Activated CD4-positive, alpha-beta T cell treated with anti-CD3 and anti-CD28 coated beads for 36 hours (primary cell): ENCODE results near the gene FMNL2. TPM values are rescaled to one million over a fixed set of nuclear protein-coding genes. Genes with fewer than 3 reads are reported as not detected.

Experiments
- ATAC-seq: fragments of 200-7000 bp; cut with Tn5 transposase; one replicate; pipeline ENCODE4 v1.10.0; 2021; ENCODE audit warnings: mild to moderate bottlenecking, moderate library complexity
- CTCF ChIA-PET: fragments of 350-600 bp; sonication (Branson Sonifier 250); formaldehyde crosslinking; loops from one replicate; lab custom pipeline; 2021; ENCODE audit warnings: antibody characterized with exemption; lab: Charles Lee
- POLR2A ChIA-PET: fragments of 350-600 bp; sonication (Branson Sonifier 250); formaldehyde crosslinking; loops from one replicate; lab custom pipeline; 2021; ENCODE audit warnings: antibody characterized with exemption, inconsistent platforms; lab: Charles Lee
- DNase-seq: peaks from one replicate; pipeline ENCODE4 v3.0.0-alpha.2; 2020
- H3K27ac Mint-ChIP-seq: one replicate; pipeline ENCODE4 v1.8.0; 2021; ENCODE audit warnings: mixed read lengths
- H3K27me3 Mint-ChIP-seq: one replicate; pipeline ENCODE4 v1.8.0; 2021; ENCODE audit warnings: mixed read lengths
- H3K36me3 Mint-ChIP-seq: one replicate; pipeline ENCODE4 v1.8.0; 2021; ENCODE audit warnings: low read depth, mixed read lengths
- H3K4me1 Mint-ChIP-seq: one replicate; pipeline ENCODE4 v1.8.0; 2021; ENCODE audit warnings: mixed read lengths
- H3K4me3 Mint-ChIP-seq: one replicate; pipeline ENCODE4 v1.8.0; 2021; ENCODE audit warnings: mild to moderate bottlenecking, moderate library complexity, mixed read lengths
- H3K9me3 Mint-ChIP-seq: one replicate; pipeline ENCODE4 v1.8.0; 2021; ENCODE audit warnings: low read depth, mixed read lengths
- intact Hi-C, 2 experiments: fragments of 100-400 bp; cut with DNase I in 1 of 2; cut with micrococcal nuclease in 1 of 2; formaldehyde crosslinking; loops; one replicate each; pipeline versions ENCODE4 v1.14.2 to v1.15.1; 2022 to 2024; cut with DNase I, micrococcal nuclease
- total RNA-seq, 2 experiments: library from RNA; stranded (reverse); gene quantifications; one replicate each; pipeline ENCODE4 v1.2.3, GENCODE V29; 2021

Gene FMNL2
- total RNA-seq, 2 experiments from 2014 or later: 3.0 to 3.3 TPM

DNA sequence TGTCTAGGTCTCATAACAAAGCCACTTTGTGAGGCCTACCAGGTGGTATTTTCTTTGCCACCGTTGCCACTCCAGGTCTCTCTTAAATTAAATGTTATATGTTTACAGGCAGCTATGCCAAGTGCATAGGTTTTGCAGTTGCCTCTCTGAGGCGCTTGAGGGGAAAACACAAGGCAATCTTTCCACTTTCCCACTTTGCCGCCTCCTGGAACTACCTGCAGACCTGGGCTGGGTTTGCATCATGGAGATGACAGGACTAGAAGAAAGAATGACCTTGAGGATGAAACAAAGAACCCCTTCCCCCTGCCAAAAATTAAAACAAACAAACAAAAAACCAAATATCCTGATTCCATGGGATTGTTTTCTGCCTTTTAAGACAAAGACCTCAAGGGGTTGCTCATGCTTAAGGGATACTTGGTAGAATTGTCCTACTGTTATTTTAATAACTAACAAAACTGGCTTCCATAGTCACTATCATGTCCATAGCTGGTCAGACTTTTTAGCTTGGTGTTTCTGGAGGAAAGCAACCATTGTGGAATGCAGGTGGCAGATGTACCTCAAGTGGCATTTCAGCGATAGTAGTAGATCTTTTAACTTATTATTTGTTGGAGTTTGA lies 222.4 kb downstream of the FMNL2 start:
- ChIA-PET CTCF (no interaction called here), POLR2A (no interaction called here)
- Mint-ChIP-seq H3K27me3 (peaks cover 5% of the 10 kb centered on the region), H3K4me3 (no peak overlapping the region), H3K4me1 (no peaks in the 10 kb centered on the region), H3K9me3 (no peaks in the 10 kb centered on the region), H3K36me3 (no peaks in the 10 kb centered on the region), H3K27ac (no peak overlapping the region)
- intact Hi-C loops: no loop called here
- ATAC-seq: no peak
- no peak for DNase-seq

DNA sequence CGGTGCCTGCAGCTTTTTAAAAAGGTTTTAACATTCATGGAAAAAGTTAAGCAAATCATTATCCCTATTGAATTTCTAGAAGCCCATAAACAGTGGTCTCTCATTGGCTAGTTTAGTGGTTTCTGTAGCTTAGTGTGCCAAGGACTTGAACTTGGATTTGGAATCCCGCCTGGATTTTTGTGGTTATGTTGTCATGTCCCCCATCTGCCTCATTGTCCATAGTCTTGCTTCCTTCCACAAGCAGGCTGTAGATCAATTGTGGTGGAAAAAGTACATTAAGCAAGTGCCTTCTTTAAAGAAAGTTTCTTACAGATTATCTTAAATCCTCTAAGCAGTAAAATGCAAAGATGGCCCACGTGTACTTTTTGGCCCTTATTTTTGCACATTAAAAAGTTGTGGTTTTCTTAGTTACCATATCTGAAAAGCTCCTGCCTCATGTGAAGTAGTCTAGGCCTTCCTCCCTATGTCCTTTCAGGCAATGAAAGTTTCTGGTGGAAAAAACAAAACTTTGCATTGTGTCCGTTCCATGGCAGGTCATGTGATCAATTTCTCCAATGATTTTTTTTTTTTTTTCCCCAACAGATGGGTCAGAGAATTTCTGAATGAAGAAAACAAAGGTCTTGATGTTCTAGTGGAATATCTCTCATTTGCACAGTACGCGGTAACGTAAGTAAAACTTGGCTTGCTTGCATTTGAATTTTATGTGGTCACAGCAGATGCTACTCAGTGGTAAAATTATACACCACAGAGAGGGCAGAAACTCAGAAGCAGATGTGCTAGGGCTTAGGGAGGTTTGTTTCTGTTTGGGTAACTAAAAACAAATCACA lies 223.4 kb downstream of the FMNL2 start:
- Mint-ChIP-seq H3K27me3 (peaks cover 6% of the 10 kb centered on the region), H3K9me3 (no peaks in the 10 kb centered on the region), H3K4me1 (no peaks in the 10 kb centered on the region), H3K27ac (no peak overlapping the region), H3K4me3 (no peak overlapping the region), H3K36me3 (no peaks in the 10 kb centered on the region)
- intact Hi-C loops: no loop called here
- ChIA-PET POLR2A (no interaction called here), CTCF (no interaction called here)
- ATAC-seq (no peak), DNase-seq (no peak)

GRCh38 chr2:152559008-152559407 lies 224.0 kb downstream of the FMNL2 start:
- intact Hi-C loops: no loop called here
- no peaks in the 10 kb centered on the region for H3K4me1 Mint-ChIP-seq
- no peak overlapping the region for H3K4me3 Mint-ChIP-seq
- CTCF ChIA-PET: no interaction called here
- DNase-seq (no peak), ATAC-seq (no peak)
- peaks cover 8% of the 10 kb centered on the region for H3K27me3 Mint-ChIP-seq
- no peak overlapping the region for H3K27ac Mint-ChIP-seq
- POLR2A ChIA-PET: no interaction called here
- H3K36me3 Mint-ChIP-seq: no peaks in the 10 kb centered on the region
- H3K9me3 Mint-ChIP-seq: no peaks in the 10 kb centered on the region

DNA sequence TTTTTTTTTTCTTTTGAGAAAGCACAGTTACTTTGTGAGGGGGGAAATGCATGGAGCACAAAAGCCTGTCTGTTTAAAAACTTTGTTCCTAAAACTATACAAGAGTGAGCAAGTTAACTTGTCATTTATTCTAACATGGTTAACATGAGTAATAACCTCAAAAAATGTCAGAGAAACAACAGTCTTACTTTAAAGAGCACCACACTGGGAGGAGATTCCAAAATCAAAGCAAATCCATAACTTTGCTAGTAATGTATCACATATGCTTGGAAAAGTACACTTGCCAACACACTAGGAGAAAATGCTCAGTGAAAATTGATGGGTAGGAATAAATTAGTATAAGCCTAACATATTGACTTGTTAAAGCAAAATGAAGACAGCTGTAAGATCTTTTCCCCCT lies 225.2 kb downstream of the FMNL2 start:
- H3K4me3 Mint-ChIP-seq: no peak overlapping the region
- H3K27ac Mint-ChIP-seq: no peak overlapping the region
- no peaks in the 10 kb centered on the region for H3K9me3 Mint-ChIP-seq
- DNase-seq: no peak
- ChIA-PET CTCF (no interaction called here), POLR2A (no interaction called here)
- H3K36me3 Mint-ChIP-seq: no peaks in the 10 kb centered on the region
- no peaks in the 10 kb centered on the region for H3K4me1 Mint-ChIP-seq
- peaks cover 6% of the 10 kb centered on the region for H3K27me3 Mint-ChIP-seq
- intact Hi-C loops: no loop called here
- no peak for ATAC-seq

GRCh38 chr2:152560873-152561595 lies 226.1 kb downstream of the FMNL2 start:
- CTCF ChIA-PET: no interaction called here

DNA sequence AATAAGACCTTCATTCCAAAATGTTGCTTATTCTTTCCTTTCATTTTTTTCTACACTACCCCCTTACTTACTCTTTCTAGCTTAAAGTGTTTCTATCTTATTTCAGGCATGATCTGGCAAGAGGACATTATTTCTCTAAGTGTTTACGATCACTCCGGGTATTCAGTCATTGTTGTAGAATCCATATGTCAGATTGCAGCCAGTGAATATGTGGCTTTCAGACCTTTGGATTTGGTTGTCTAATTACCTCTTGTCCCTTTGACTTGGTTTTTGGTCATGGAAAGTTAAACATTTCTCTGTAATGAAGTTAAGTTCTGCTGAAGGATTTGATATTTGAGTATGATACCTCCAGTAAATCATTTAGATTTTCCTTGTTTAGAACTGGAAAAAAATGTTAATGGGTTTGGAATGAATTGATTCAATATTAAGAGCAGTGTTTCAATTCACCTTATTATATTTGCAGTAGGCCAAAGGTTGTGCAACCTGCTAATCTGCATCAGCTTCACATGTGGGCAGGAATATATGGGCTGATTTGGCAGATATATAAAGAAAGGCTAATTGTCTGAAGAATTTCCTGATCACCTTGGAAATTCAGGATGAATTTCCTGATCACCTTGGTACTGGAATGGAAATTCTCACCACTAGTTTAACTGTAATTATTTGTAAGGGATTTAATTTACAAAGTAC lies 227.4 kb downstream of the FMNL2 start:
- intact Hi-C loops: no loop called here
- H3K4me3 Mint-ChIP-seq: no peak overlapping the region
- DNase-seq (no peak), ATAC-seq (no peak)
- no peaks in the 10 kb centered on the region for H3K4me1 Mint-ChIP-seq
- POLR2A ChIA-PET: no interaction called here
- H3K9me3 Mint-ChIP-seq: no peaks in the 10 kb centered on the region
- peaks cover 6% of the 10 kb centered on the region for H3K27me3 Mint-ChIP-seq
- H3K27ac Mint-ChIP-seq: no peak overlapping the region
- CTCF ChIA-PET: no interaction called here
- no peaks in the 10 kb centered on the region for H3K36me3 Mint-ChIP-seq

More at GRCh38 chr2:152560873-152561595, 226.1 kb downstream of the FMNL2 start:
- H3K27ac Mint-ChIP-seq: no peak overlapping the region
- no peaks in the 10 kb centered on the region for H3K9me3 Mint-ChIP-seq
- ATAC-seq: no peak
- intact Hi-C loops: no loop called here
- DNase-seq: no peak
- no peaks in the 10 kb centered on the region for H3K36me3 Mint-ChIP-seq
- H3K27me3 Mint-ChIP-seq: peaks cover 3% of the 10 kb centered on the region
- H3K4me3 Mint-ChIP-seq: no peak overlapping the region
- POLR2A ChIA-PET: no interaction called here
- no peaks in the 10 kb centered on the region for H3K4me1 Mint-ChIP-seq

DNA sequence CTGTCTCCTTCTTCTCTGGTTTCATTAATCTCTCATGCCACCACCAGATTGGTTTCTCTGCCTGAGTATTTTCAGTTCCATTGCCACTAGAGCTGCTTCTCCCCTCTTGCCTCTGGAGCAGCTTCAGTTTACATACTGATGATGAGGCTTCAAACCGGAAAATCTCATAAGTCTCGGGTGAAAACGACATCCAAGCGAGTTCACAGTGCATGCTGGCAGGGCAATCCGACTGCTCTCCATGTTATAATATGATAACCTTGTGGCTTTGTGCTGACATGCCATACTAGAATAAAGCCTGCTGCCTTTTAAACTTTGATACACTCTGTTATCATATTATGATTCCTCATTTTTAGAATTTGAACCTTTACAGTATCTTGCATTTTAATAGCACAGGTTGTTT lies 228.8 kb downstream of the FMNL2 start:
- H3K27me3 Mint-ChIP-seq: peaks cover 9% of the 10 kb centered on the region
- DNase-seq (no peak), ATAC-seq (no peak)
- intact Hi-C loops: no loop called here
- ChIA-PET POLR2A (no interaction called here), CTCF (interaction anchor here (0.7 kb wide), 2 partner anchors 47 to 479 kb away, joined by 3 read pairs; no protein-coding TSS in a partner anchor)
- H3K36me3 Mint-ChIP-seq: no peaks in the 10 kb centered on the region
- no peak overlapping the region for H3K27ac Mint-ChIP-seq
- no peaks in the 10 kb centered on the region for H3K9me3 Mint-ChIP-seq
- no peaks in the 10 kb centered on the region for H3K4me1 Mint-ChIP-seq
- H3K4me3 Mint-ChIP-seq: no peak overlapping the region

- DNase-seq (no peak), ATAC-seq (peak; percentile 60)
- Mint-ChIP-seq H3K27me3 (peaks cover 10% of the 10 kb centered on the region), H3K9me3 (no peaks in the 10 kb centered on the region), H3K36me3 (no peaks in the 10 kb centered on the region), H3K4me3 (no peak overlapping the region), H3K4me1 (no peaks in the 10 kb centered on the region), H3K27ac (no peak overlapping the region)
- intact Hi-C loops: no loop called here
- POLR2A ChIA-PET: interaction anchor here (0.6 kb wide), 1 partner anchor 217 kb away, joined by 5 read pairs; no protein-coding TSS in a partner anchor
- CTCF ChIA-PET: interaction anchor here (1.4 kb wide), 1 partner anchor 25 kb away, joined by 5 read pairs; no protein-coding TSS in a partner anchor
Observed at GRCh38 chr2:152564754-152565551, 230.0 kb downstream of the FMNL2 start.

GRCh38 chr2:152565884-152566727 lies 231.1 kb downstream of the FMNL2 start:
- no peaks in the 10 kb centered on the region for H3K36me3 Mint-ChIP-seq
- H3K4me3 Mint-ChIP-seq: no peak overlapping the region
- H3K9me3 Mint-ChIP-seq: no peaks in the 10 kb centered on the region
- no peak overlapping the region for H3K27ac Mint-ChIP-seq
- H3K4me1 Mint-ChIP-seq: no peaks in the 10 kb centered on the region
- H3K27me3 Mint-ChIP-seq: peaks cover 11% of the 10 kb centered on the region
- intact Hi-C loops: no loop called here
- CTCF ChIA-PET: interaction anchor here (1.4 kb wide), 1 partner anchor 11 kb away, joined by 4 read pairs; no protein-coding TSS in a partner anchor
- DNase-seq: no peak
- POLR2A ChIA-PET: interaction anchor here (0.6 kb wide), 1 partner anchor 219 kb away, joined by 5 read pairs; no protein-coding TSS in a partner anchor
- no peak for ATAC-seq

DNA sequence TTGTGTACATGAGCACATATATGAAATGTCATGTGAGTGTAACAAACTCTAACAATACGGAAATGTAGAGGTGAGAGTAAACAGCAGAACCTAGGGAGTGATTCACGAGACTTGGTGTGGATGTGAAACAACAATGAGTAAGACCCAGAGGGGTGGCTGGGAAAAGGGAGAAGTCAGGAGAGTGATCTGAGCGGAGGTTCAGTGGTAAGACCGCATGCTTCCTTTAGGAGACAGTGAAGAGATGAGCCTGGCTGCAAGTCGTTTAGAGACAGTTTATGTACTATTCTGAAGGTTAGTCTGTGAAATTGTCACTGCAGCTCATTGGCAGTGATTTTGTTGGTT lies 231.7 kb downstream of the FMNL2 start:
- ATAC-seq (no peak), DNase-seq (no peak)
- ChIA-PET POLR2A (no interaction called here), CTCF (interaction anchor here (1.4 kb wide), 1 partner anchor 11 kb away, joined by 4 read pairs; no protein-coding TSS in a partner anchor)
- H3K9me3 Mint-ChIP-seq: no peaks in the 10 kb centered on the region
- no peaks in the 10 kb centered on the region for H3K36me3 Mint-ChIP-seq
- H3K27ac Mint-ChIP-seq: no peak overlapping the region
- no peak overlapping the region for H3K4me3 Mint-ChIP-seq
- H3K4me1 Mint-ChIP-seq: no peaks in the 10 kb centered on the region
- intact Hi-C loops: no loop called here
- H3K27me3 Mint-ChIP-seq: peaks cover 11% of the 10 kb centered on the region
